Measurements from ENCODE around the gene KCNG3. TPM values are rescaled to one million over a fixed set of nuclear protein-coding genes. Genes with fewer than 3 reads are reported as not detected.
A peak's percentile ranks its signal among the peaks of the same experiment; 100 is the strongest.

The KCNG3 gene
- total RNA-seq, 1 donor from 2014 or later = 0.89 TPM

DNA sequence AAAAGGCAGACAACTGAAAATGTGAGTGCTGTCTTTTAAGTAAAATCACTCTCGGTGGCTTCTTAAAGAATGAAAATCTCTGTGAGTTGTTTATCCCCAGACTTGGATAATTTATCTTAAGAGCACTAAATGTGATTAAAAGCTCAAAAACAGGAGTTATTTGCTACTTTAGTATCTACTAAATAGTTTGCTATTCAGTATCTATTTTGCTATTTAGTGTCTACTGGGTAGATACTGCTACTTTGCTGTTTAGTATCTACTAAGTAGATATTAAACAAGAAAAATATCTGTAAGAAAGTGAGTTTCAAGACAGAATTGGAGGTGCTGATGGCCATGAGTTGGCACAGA lies 1.4 kb upstream of the KCNG3 start:
- DNase-seq = no peak
- H3K4me3 ChIP-seq = no peak overlapping the region
- ATAC-seq = no peak
- H3K4me1 ChIP-seq = peaks cover 10% of the 10 kb centered on the region
- H3K27ac ChIP-seq = no peak overlapping the region
- no peaks in the 10 kb centered on the region for H3K9me3 ChIP-seq
- TF ChIP-seq, protein P1, sequence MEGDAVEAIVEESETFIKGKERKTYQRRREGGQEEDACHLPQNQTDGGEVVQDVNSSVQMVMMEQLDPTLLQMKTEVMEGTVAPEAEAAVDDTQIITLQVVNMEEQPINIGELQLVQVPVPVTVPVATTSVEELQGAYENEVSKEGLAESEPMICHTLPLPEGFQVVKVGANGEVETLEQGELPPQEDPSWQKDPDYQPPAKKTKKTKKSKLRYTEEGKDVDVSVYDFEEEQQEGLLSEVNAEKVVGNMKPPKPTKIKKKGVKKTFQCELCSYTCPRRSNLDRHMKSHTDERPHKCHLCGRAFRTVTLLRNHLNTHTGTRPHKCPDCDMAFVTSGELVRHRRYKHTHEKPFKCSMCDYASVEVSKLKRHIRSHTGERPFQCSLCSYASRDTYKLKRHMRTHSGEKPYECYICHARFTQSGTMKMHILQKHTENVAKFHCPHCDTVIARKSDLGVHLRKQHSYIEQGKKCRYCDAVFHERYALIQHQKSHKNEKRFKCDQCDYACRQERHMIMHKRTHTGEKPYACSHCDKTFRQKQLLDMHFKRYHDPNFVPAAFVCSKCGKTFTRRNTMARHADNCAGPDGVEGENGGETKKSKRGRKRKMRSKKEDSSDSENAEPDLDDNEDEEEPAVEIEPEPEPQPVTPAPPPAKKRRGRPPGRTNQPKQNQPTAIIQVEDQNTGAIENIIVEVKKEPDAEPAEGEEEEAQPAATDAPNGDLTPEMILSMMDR (IDR thresholded peaks at IDR 0.05) = peak; percentile 6
- intact Hi-C loops (cut with DNase I) = no loop called here
- H3K27me3 ChIP-seq (ENCODE audit: low read depth) = peaks cover 38% of the 10 kb centered on the region
- no peaks in the 10 kb centered on the region for H3K36me3 ChIP-seq

DNA sequence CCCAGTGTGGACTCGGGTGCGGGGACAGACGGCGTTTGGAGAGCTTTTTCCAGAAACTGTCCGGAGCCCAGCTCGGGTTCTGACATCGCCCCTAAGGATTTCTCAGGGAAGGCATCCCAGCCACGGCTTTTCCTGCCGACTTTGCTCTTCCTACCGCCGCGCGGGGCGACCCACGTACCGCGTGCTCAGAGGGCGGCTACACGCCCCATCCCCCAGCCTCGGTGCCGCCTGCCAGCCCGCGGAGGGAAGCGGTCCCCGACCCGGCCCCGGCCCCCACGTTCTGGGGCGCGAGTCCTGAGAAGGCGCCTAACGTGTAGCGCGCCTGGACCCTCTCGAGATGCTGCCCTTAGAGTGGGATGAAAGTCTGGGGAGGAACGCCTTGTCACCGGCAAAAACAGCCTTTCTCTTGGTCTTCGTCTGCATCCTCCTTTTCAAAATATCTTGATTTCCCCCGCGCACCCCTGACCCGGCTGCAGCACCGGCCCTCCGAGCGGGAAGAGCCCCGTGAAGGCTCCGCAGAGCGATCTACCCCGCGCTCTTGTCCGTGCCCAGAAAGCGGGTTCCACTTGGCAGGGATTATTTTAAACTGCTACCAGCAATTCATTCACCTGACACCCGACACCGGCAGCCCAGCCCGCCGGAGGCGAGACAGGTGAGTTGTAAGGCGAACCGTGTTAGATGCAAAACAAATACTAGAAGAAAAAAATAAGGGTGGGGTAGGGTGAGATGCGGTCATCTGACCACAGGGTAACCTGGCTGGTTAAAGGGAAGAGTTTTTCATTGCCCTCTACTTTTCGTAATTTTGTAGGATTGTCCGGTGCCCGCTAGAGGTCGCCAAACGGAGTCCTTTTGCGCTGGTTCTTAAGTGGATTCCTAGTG lies 812 bp upstream of the KCNG3 start:
- H3K36me3 ChIP-seq = no peaks in the 10 kb centered on the region
- peaks cover 10% of the 10 kb centered on the region for H3K4me1 ChIP-seq
- ATAC-seq (peak; percentile 77 to 86), DNase-seq (peak; percentile 76)
- H3K9me3 ChIP-seq = no peaks in the 10 kb centered on the region
- TF ChIP-seq, protein P1 (IDR thresholded peaks at IDR 0.05) = peak; percentile 87
- H3K27me3 ChIP-seq (ENCODE audit: low read depth) = peaks cover 38% of the 10 kb centered on the region
- peak overlapping the region; percentile 57 for H3K27ac ChIP-seq
- peak overlapping the region; percentile 65 for H3K4me3 ChIP-seq
- intact Hi-C loops (cut with DNase I) = no loop called here

DNA sequence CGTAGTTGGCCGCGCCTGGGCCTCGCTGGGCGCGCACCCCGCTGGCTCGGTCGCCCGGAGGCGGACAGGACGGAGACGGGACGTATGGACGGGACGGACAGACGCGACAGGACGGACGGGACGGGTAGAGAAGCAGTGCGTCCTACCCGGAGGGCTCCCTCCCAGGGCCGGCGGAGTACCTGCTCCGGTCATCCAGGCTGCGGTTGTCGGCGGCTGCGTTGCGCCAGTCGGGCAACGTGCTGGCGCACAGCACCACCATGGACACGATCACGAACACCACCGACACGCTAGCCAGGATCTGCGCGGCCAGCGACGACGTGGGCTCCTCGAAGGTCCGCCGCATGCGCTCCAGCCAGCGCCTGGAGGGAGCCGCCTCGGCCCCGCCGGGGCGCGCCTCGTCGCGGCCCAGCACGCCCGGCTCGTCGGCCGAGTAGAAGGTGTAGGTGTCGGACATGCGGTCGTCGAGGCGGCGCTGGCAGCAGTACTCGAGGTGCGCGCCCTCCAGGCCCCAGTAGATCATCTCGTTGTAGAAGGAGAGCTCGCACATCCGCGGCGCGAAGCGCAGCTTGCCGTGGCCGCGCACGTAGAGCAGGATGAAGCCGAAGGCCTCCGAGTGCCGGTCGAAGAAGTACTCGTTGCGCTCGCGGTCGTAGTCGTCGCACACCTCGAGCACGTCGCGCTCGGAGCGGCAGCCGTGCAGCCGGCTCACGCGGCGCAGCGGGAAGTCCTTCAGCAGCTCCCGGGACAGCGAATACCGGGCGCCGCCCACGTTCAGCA lies 903 bp downstream of the KCNG3 start:
- no peaks in the 10 kb centered on the region for H3K9me3 ChIP-seq
- TF ChIP-seq, protein P1 (IDR thresholded peaks at IDR 0.05) = no peak
- ATAC-seq = peak; percentile 1 to 26
- H3K4me3 ChIP-seq = peak overlapping the region; percentile 65
- H3K4me1 ChIP-seq = peaks cover 10% of the 10 kb centered on the region
- peaks cover 38% of the 10 kb centered on the region for H3K27me3 ChIP-seq (ENCODE audit: low read depth)
- DNase-seq = peak; percentile 56
- H3K36me3 ChIP-seq = no peaks in the 10 kb centered on the region
- H3K27ac ChIP-seq = peak overlapping the region; percentile 18
- intact Hi-C loops (cut with DNase I) = no loop called here

DNA sequence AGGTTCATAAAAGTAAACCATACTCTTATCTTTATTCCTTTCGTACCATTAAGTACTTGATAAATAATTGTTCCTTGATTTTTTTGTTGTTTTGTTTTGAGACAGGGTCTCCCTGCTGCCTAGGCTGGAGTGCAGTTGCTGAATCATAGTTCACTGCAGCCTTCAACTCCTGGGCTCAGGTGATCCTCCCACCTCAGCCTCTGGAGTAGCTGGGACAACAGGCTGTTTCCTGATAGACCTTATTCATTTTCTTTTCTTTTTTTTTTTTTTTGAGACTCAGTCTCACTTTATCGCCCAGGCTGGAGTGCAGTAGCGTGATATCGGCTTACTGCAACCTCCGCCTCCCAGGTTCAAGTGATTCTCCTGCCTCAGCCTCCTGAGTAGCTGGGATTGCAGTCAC lies 5.5 kb downstream of the KCNG3 start:
- DNase-seq = no peak
- ATAC-seq = no peak
- Histone ChIP-seq H3K9me3 (no peaks in the 10 kb centered on the region), H3K4me3 (no peak overlapping the region), H3K36me3 (no peaks in the 10 kb centered on the region), H3K4me1 (no peaks in the 10 kb centered on the region), H3K27me3 (ENCODE audit: low read depth) (peaks cover 17% of the 10 kb centered on the region), H3K27ac (no peak overlapping the region)
- TF ChIP-seq, protein P1 (IDR thresholded peaks at IDR 0.05) = no peak
- intact Hi-C loops (cut with DNase I) = no loop called here

DNA sequence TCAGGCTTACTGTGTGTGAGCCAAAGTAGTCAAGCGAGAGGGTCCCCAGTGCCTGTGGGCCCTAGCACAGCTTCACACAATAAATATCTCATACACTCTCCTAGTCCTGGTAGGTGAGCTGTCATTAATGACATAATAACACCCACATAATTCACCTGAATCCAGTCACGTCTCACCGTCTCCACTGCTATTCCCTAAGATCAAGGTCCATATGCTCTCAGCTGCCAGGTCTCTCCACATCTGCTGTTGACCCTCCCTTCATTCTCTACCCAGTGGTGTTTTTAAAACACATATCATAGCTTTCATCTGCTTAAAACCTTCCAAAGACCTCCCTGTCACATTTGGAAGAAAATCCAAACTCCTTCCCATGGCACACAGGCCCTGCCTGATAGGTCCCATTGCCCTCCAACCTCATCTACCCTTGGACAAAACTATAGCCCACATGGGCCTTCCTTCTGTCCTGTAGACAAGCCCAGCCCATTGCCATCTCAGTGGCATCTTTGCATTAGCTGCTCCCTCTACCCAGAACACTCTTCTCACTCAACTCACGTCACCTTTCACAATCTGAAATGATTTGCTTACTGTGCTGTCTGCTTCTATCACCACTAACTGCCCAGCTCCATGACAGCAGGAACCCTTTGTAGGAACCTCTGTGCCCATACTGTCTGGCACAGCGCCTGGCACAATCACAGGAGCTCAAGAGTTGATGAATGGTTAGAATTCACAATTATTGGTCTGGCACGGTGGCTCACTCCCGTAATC lies 7.5 kb downstream of the KCNG3 start:
- ATAC-seq (no peak), DNase-seq (no peak)
- no peaks in the 10 kb centered on the region for H3K4me1 ChIP-seq
- H3K27ac ChIP-seq = no peak overlapping the region
- TF ChIP-seq, protein P1 (IDR thresholded peaks at IDR 0.05) = no peak
- no peaks in the 10 kb centered on the region for H3K9me3 ChIP-seq
- no peaks in the 10 kb centered on the region for H3K27me3 ChIP-seq (ENCODE audit: low read depth)
- intact Hi-C loops (cut with DNase I) = no loop called here
- H3K4me3 ChIP-seq = no peak overlapping the region
- H3K36me3 ChIP-seq = no peaks in the 10 kb centered on the region

All from lower lobe of right lung (tissue), 2 donors.